A673 (cell line): ENCODE results near the gene TRIM60. TPM values are rescaled to one million over a fixed set of nuclear protein-coding genes. Genes with fewer than 3 reads are reported as not detected.

Source experiments
- BruUV-seq: library from RNA; stranded (reverse); fragments of 400-500 nt; replicated peaks from 2 replicates; lab custom pipeline; 2021; lab: Mats Ljungman, UMichigan
- CTCF ChIA-PET: fragments of 300-600 bp; sonication (Branson Sonifier 250); formaldehyde crosslinking; loops from one replicate; lab custom pipeline; 2022; ENCODE audit warnings: antibody characterized with exemption; lab: Charles Lee
- POLR2A ChIA-PET: fragments of 300-600 bp; sonication (Branson Sonifier 250); formaldehyde crosslinking; loops from one replicate; lab custom pipeline; 2022; ENCODE audit warnings: antibody characterized with exemption; ENCODE audit not compliant: low non-redundant PET; lab: Charles Lee
- DNase-seq: peaks from one replicate; pipeline ENCODE4 v3.0.0-alpha.2; 2015; ENCODE audit warnings: low spot score
- H3K27ac ChIP-seq: fragments of 200-600 bp; sonication (generic); 2 replicates; pipeline ENCODE4 v1.5.1; 2016; ENCODE audit warnings: mixed run types, low read depth, mild to moderate bottlenecking, mixed read lengths, antibody characterized with exemption, low read length; ENCODE audit not compliant: poor library complexity, severe bottlenecking
- H3K27me3 ChIP-seq: fragments of 200-600 bp; sonication (generic); replicated peaks from 2 replicates; pipeline ENCODE4 v1.6.1; 2017; ENCODE audit warnings: mixed run types, low read depth, mild to moderate bottlenecking, mixed read lengths, antibody characterized with exemption, low read length; ENCODE audit not compliant: insufficient read depth, poor library complexity
- H3K36me3 ChIP-seq: fragments of 200-600 bp; sonication (generic); 2 replicates; pipeline ENCODE4 v1.6.1; 2016; ENCODE audit warnings: mixed run types, mild to moderate bottlenecking, mixed read lengths, antibody characterized with exemption, low read length; ENCODE audit not compliant: insufficient read depth, poor library complexity, severe bottlenecking
- H3K4me1 ChIP-seq: fragments of 200-600 bp; sonication (generic); 2 replicates; pipeline ENCODE4 v1.6.1; 2017; ENCODE audit warnings: mixed run types, mild to moderate bottlenecking, mixed read lengths, antibody characterized with exemption, low read length; ENCODE audit not compliant: insufficient read depth, poor library complexity, severe bottlenecking
- H3K4me3 ChIP-seq: fragments of 200-600 bp; sonication (generic); 2 replicates; pipeline ENCODE4 v1.5.1; 2016; ENCODE audit warnings: low read depth, mixed run types, mild to moderate bottlenecking, mixed read lengths, low read length; ENCODE audit not compliant: poor library complexity, severe bottlenecking
- H3K9me3 ChIP-seq: fragments of 200-600 bp; sonication (generic); 2 replicates; pipeline ENCODE4 v1.6.1; 2016; ENCODE audit warnings: mixed run types, low read depth, mild to moderate bottlenecking, mixed read lengths, antibody characterized with exemption, low read length; ENCODE audit not compliant: poor library complexity, severe bottlenecking
- CTCF ChIP-seq: fragments of 300-800, 200-600 bp; sonication (generic); conservative IDR thresholded peaks from 2 replicates; pipeline ENCODE4 v1.5.1; 2017; ENCODE audit warnings: low read depth, mild to moderate bottlenecking, antibody characterized with exemption, low read length, moderate library complexity, mixed read lengths
- EZH2 ChIP-seq: fragments of 200-600 bp; sonication (generic); IDR thresholded peaks from 2 replicates; pipeline ENCODE4 v1.6.1; 2017; ENCODE audit warnings: borderline replicate concordance, low read depth, mild to moderate bottlenecking, mixed read lengths, antibody characterized with exemption, low read length; ENCODE audit not compliant: poor library complexity, severe bottlenecking
- intact Hi-C: fragments of 100-400 bp; cut with micrococcal nuclease; formaldehyde crosslinking; loops from one replicate; pipeline ENCODE4 v1.10.0; 2022; ENCODE audit not compliant: unreplicated experiment
- total RNA-seq: library from RNA; stranded (reverse); gene quantifications from 2 replicates; pipeline ENCODE4 v1.2.3, GENCODE V29; 2021

The TRIM60 gene
- total RNA-seq, 1 experiment from 2014 or later, result not detected

- no peak for TF ChIP-seq CTCF
- TF ChIP-seq EZH2, result no peak
Observed at GRCh38 chr4:165027762-165028402, 3.9 kb upstream of the TRIM60 start.

GRCh38 chr4:165048170-165048569, 16.4 kb downstream of the TRIM60 start:
- intact Hi-C loops, result no loop called here
- Histone ChIP-seq H3K36me3 (no peaks in the 10 kb centered on the region), H3K27me3 (no peaks in the 10 kb centered on the region), H3K4me3 (no peak overlapping the region), H3K4me1 (no peaks in the 10 kb centered on the region), H3K9me3 (no peaks in the 10 kb centered on the region), H3K27ac (no peak overlapping the region)
- CTCF ChIA-PET, result no interaction called here
- no TSS peak for BruUV-seq
- POLR2A ChIA-PET, result interaction anchor here (0.5 kb wide), 1 partner anchor 71 kb away, joined by 4 read pairs; no protein-coding TSS in a partner anchor
- no peak for DNase-seq
- TF ChIP-seq CTCF, result no peak
- TF ChIP-seq EZH2, result no peak

More at GRCh38 chr4:165027762-165028402, 3.9 kb upstream of the TRIM60 start:
- Histone ChIP-seq H3K36me3 (no peaks in the 10 kb centered on the region), H3K27ac (no peak overlapping the region), H3K4me1 (no peaks in the 10 kb centered on the region), H3K9me3 (no peaks in the 10 kb centered on the region), H3K4me3 (no peak overlapping the region), H3K27me3 (no peaks in the 10 kb centered on the region)
- ChIA-PET CTCF (no interaction called here), POLR2A (no interaction called here)
- intact Hi-C loops, result no loop called here
- DNase-seq, result no peak
- BruUV-seq, result no TSS peak

GRCh38 chr4:165052627-165053026, 20.8 kb downstream of the TRIM60 start:
- Histone ChIP-seq H3K36me3 (no peaks in the 10 kb centered on the region), H3K27ac (no peak overlapping the region), H3K4me1 (no peaks in the 10 kb centered on the region), H3K27me3 (no peaks in the 10 kb centered on the region), H3K9me3 (no peaks in the 10 kb centered on the region), H3K4me3 (no peak overlapping the region)
- no peak for DNase-seq
- ChIA-PET POLR2A (no interaction called here), CTCF (no interaction called here)
- intact Hi-C loops, result no loop called here
- TF ChIP-seq EZH2 (no peak), CTCF (no peak)
- BruUV-seq, result no TSS peak
